ENCODE data around the gene ETS1. TPM values are rescaled to one million over a fixed set of nuclear protein-coding genes. Genes with fewer than 3 reads are reported as not detected.

ETS1 gene
- polyA plus RNA-seq, 4 donors: 5.1 to 31.5 (median 20.9) TPM

DNA sequence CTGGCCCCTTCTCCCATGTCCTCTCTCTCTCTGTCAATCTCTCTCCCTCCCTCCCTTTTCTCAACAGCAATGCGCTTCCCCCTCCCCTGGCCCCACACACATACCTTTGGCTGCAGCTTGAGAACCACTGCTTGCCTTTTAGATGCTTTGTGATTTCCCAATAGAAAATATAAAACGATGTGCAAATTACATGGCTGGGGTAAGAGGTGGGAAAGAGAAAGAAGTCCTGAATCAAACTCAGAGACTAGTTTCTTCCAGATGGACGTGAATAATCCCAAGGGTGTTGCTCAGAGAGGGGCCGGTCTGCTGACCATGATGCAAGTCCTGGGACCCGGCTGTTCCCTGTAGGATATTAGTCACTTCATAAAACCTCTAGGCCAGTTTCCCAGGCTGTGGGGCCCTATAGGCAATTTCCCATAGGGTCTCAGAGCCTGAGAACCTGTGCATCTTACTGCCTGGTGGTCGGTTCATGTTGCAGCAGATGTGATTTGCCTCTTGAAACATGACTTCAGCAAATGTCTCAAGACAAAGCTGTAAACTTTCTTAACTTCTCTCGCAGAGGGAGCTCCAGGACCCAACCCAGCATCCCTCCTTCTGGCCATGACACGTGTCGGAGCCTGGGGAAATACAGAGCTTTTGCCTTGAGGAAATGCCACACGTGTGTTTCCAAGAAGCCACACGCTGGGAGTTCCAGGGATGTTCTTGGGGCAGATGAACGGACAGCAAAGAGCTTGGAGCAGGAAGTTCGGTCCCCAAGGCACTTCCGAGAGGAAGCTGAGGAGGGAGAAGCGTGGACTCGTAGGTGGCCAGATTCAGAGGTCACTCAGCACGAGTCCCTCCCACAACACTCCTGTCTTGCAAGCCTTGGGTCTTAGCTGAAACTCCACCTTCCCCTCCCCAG is 34.5 kb upstream of the ETS1 start:
- Histone ChIP-seq H3K4me1 (ENCODE audit: control insufficient read depth in 3 of 3, insufficient read depth in 2 of 3, low read depth in 1 of 3, low read length in 2 of 3) (no peaks in the 10 kb centered on the region), H3K9me3 (ENCODE audit: control insufficient read depth in 2 of 2, insufficient read depth in 1 of 2, low read depth in 1 of 2, low read length in 1 of 2) (no peaks in the 10 kb centered on the region), H3K4me3 (ENCODE audit: low read depth in 1 of 3, low read length in 3 of 3) (no peak overlapping the region), H3K36me3 (ENCODE audit: control insufficient read depth in 3 of 3, insufficient read depth in 2 of 3, low read depth in 1 of 3, low read length in 3 of 3) (no peaks in the 10 kb centered on the region), H3K27ac (ENCODE audit: low read depth in 1 of 3, low read length in 2 of 3) (no peak overlapping the region), H3K27me3 (ENCODE audit: control insufficient read depth in 3 of 3, insufficient read depth in 3 of 3, low read length in 3 of 3) (peaks cover 0 to 5% (median 0%) of the 10 kb centered on the region in 3 donors)
- WGBS, 3 donors: 78 to 82% (median 79%) methylated on average over 17 of the region's 17 CpGs
- FAIRE-seq (no peak), DNase-seq (no peak)

DNA sequence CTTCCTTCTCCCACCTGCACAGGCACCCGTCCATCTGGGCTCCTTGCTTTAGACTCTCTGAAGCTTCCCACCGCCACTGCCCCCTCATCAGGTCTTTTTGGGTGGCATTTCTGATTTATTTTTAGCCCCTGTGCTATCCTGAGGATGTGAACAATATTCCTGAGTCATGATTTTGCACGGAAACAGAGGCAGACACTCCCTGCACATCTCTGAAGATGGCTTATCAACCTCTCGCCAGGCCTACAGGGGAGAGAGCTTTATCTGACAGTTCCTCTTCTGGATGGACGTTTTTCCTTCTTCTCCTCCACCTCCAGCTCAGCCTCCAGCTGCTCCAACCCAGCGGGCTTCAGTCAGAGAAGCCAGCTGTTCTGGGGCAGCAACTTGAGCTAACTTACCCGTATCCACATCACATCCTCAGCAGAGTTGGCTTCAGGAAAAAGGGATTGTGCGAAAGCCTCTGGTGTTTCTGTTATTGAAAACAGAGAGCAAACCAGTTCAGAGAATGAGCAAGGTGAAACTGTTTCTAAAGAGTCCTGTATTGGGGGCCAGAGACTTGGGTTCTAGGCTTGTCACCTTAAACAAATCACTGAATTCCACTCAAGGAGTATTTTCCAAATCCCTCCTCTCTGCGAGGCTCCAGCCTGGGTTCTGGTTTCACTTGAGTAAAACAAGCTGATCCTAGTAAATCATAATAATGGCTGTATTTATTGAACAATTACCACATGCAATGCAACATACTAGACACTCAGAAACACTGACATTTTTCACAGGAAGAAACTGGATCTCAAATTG is 33.1 kb upstream of the ETS1 start:
- Histone ChIP-seq H3K9me3 (ENCODE audit: control insufficient read depth in 2 of 2, insufficient read depth in 1 of 2, low read depth in 1 of 2, low read length in 1 of 2) (no peaks in the 10 kb centered on the region), H3K4me1 (ENCODE audit: control insufficient read depth in 3 of 3, insufficient read depth in 2 of 3, low read depth in 1 of 3, low read length in 2 of 3) (no peaks in the 10 kb centered on the region), H3K27ac (ENCODE audit: low read depth in 1 of 3, low read length in 2 of 3) (no peak overlapping the region), H3K36me3 (ENCODE audit: control insufficient read depth in 3 of 3, insufficient read depth in 2 of 3, low read depth in 1 of 3, low read length in 3 of 3) (no peaks in the 10 kb centered on the region), H3K4me3 (ENCODE audit: low read depth in 1 of 3, low read length in 3 of 3) (no peak overlapping the region), H3K27me3 (ENCODE audit: control insufficient read depth in 3 of 3, insufficient read depth in 3 of 3, low read length in 3 of 3) (peaks cover 0 to 7% (median 0%) of the 10 kb centered on the region in 3 donors)
- DNase-seq (no peak), FAIRE-seq (no peak)
- WGBS, 3 donors: 62 to 68% (median 66%) methylated on average over 9 of the region's 9 CpGs

DNA sequence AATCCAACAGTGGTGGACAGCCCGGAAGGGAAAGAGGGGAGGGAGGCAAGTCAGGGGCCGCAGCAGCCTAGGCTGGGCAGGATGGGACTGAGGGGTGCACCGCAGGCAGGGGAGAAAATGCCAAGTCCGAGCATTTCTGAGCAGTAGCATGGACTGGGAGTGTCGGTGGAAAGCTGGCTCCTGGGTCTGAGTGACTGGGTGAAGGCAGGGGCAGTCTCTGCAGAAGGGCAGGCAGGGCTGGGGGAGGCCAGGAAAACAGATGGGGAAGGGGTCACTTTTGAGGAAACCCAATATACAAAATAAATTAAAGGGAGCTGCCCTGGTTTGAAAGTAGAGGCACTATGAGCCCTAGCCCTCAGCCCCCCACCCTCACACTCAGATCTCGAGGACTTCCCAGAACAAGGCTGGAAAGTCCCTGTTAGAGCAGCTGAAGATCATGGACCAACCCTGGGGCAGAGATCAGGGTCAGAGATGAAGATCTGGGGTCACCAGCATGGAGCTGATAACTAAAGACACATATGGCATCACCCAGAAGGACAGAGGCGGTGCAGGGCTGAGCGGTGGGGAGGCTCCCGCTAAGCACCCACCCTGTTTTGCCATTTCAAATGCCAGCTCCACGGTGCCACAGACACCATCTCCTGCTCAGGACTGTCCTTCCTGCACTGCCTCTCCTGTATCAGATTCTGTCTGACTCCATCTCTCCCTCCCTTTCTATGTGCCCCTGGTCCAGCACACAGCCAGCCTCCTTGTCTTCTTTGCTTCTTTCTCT is 32.4 kb upstream of the ETS1 start:
- no peak overlapping the region for H3K4me3 ChIP-seq (ENCODE audit: low read depth in 1 of 3, low read length in 3 of 3)
- DNase-seq: no peak
- FAIRE-seq: no peak
- H3K36me3 ChIP-seq (ENCODE audit: control insufficient read depth in 3 of 3, insufficient read depth in 2 of 3, low read depth in 1 of 3, low read length in 3 of 3): no peaks in the 10 kb centered on the region
- H3K4me1 ChIP-seq (ENCODE audit: control insufficient read depth in 3 of 3, insufficient read depth in 2 of 3, low read depth in 1 of 3, low read length in 2 of 3): no peaks in the 10 kb centered on the region
- WGBS, 3 donors: 70 to 76% (median 76%) methylated on average over 10 of the region's 10 CpGs
- no peaks in the 10 kb centered on the region for H3K9me3 ChIP-seq (ENCODE audit: control insufficient read depth in 2 of 2, insufficient read depth in 1 of 2, low read depth in 1 of 2, low read length in 1 of 2)
- H3K27me3 ChIP-seq (ENCODE audit: control insufficient read depth in 3 of 3, insufficient read depth in 3 of 3, low read length in 3 of 3): peaks cover 0 to 8% (median 0%) of the 10 kb centered on the region in 3 donors
- H3K27ac ChIP-seq (ENCODE audit: low read depth in 1 of 3, low read length in 2 of 3): no peak overlapping the region

DNA sequence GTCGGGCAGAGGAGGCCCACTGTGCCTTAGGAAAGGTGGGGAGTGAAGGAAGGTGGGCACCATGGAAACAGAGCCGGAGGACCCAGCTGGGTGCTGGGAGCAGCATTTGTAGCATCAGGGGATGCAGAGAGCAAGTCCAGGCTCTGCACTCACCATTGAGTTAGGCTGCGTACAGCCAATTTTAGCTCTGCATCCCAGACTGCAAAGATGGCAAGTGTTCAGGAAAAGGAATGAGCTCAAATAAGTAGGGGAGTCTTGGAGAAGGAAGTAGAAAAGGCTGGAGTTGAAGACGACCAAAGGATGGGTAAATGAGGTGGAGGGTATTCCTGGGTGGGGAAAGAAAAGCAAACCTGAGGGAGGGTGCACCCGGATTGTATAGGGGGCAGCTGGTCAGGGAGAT is 31.6 kb upstream of the ETS1 start:
- Histone ChIP-seq H3K9me3 (ENCODE audit: control insufficient read depth in 2 of 2, insufficient read depth in 1 of 2, low read depth in 1 of 2, low read length in 1 of 2) (no peaks in the 10 kb centered on the region), H3K4me1 (ENCODE audit: control insufficient read depth in 3 of 3, insufficient read depth in 2 of 3, low read depth in 1 of 3, low read length in 2 of 3) (no peaks in the 10 kb centered on the region), H3K27ac (ENCODE audit: low read depth in 1 of 3, low read length in 2 of 3) (no peak overlapping the region), H3K36me3 (ENCODE audit: control insufficient read depth in 3 of 3, insufficient read depth in 2 of 3, low read depth in 1 of 3, low read length in 3 of 3) (no peaks in the 10 kb centered on the region), H3K4me3 (ENCODE audit: low read depth in 1 of 3, low read length in 3 of 3) (no peak overlapping the region), H3K27me3 (ENCODE audit: control insufficient read depth in 3 of 3, insufficient read depth in 3 of 3, low read length in 3 of 3) (peaks cover 0 to 8% (median 0%) of the 10 kb centered on the region in 3 donors)
- FAIRE-seq: no peak
- no peak for DNase-seq
- WGBS, 3 donors: 86 to 91% (median 89%) methylated on average over 5 of the region's 5 CpGs

DNA sequence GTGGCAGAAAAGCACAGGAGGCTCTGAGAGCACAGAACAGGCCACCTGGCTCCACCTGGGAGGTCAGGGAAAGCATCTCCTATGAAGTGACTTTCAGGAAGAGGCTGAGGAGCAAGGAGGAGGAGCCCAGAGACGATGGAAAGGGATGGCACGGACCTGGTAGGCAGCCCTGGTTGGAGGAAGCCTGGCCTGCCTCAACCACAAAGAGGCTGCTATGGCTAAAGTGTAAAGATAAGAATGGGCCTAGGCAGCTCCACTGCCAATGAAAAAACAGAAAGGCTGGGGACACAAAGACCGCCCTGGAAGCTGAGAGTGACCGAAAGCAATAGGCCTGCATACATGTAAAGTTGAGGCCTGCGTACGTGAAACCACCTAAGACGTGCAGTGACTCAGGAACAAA is 31.2 kb upstream of the ETS1 start:
- FAIRE-seq: no peak

DNA sequence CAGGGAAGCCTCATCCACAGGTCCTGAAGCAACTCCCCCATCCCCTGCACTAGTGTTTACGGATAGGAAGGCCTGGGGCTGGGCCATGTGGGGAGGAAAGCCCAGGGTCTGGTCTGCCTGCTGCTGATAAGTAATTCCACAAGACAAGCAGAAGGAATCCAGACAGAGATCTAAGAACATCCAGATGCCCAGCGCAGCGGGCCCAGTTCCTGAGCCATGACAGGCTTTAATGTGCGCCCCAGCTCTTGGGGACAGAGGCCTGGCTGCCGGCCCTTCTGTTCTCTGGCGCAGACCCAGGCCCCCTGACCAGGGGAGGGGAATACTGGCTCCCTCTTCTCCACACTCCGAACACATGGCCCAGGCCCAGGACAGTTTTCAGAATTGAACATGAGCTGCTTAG is 28.8 kb upstream of the ETS1 start:
- DNase-seq: no peak
- no peak for FAIRE-seq
- no peak overlapping the region for H3K4me3 ChIP-seq (ENCODE audit: low read depth in 1 of 3, low read length in 3 of 3)
- H3K36me3 ChIP-seq (ENCODE audit: control insufficient read depth in 3 of 3, insufficient read depth in 2 of 3, low read depth in 1 of 3, low read length in 3 of 3): no peaks in the 10 kb centered on the region
- peaks cover 0 to 8% (median 0%) of the 10 kb centered on the region in 3 donors for H3K27me3 ChIP-seq (ENCODE audit: control insufficient read depth in 3 of 3, insufficient read depth in 3 of 3, low read length in 3 of 3)
- H3K27ac ChIP-seq (ENCODE audit: low read depth in 1 of 3, low read length in 2 of 3): no peak overlapping the region
- WGBS, 3 donors: 76 to 86% (median 78%) methylated on average over 5 to 7 of the region's 7 CpGs
- H3K9me3 ChIP-seq (ENCODE audit: control insufficient read depth in 2 of 2, insufficient read depth in 1 of 2, low read depth in 1 of 2, low read length in 1 of 2): no peaks in the 10 kb centered on the region
- H3K4me1 ChIP-seq (ENCODE audit: control insufficient read depth in 3 of 3, insufficient read depth in 2 of 3, low read depth in 1 of 3, low read length in 2 of 3): no peaks in the 10 kb centered on the region

More for the DNA sequence above, 31.2 kb upstream of the ETS1 start:
- H3K27me3 ChIP-seq (ENCODE audit: control insufficient read depth in 3 of 3, insufficient read depth in 3 of 3, low read length in 3 of 3): peaks cover 0 to 8% (median 0%) of the 10 kb centered on the region in 3 donors
- no peaks in the 10 kb centered on the region for H3K36me3 ChIP-seq (ENCODE audit: control insufficient read depth in 3 of 3, insufficient read depth in 2 of 3, low read depth in 1 of 3, low read length in 3 of 3)
- no peak overlapping the region for H3K4me3 ChIP-seq (ENCODE audit: low read depth in 1 of 3, low read length in 3 of 3)
- H3K4me1 ChIP-seq (ENCODE audit: control insufficient read depth in 3 of 3, insufficient read depth in 2 of 3, low read depth in 1 of 3, low read length in 2 of 3): no peaks in the 10 kb centered on the region
- 83 to 94% (median 93%) methylated on average over 7 of the region's 7 CpGs for WGBS, 3 donors
- H3K27ac ChIP-seq (ENCODE audit: low read depth in 1 of 3, low read length in 2 of 3): no peak overlapping the region
- no peak for DNase-seq
- H3K9me3 ChIP-seq (ENCODE audit: control insufficient read depth in 2 of 2, insufficient read depth in 1 of 2, low read depth in 1 of 2, low read length in 1 of 2): no peaks in the 10 kb centered on the region

DNA sequence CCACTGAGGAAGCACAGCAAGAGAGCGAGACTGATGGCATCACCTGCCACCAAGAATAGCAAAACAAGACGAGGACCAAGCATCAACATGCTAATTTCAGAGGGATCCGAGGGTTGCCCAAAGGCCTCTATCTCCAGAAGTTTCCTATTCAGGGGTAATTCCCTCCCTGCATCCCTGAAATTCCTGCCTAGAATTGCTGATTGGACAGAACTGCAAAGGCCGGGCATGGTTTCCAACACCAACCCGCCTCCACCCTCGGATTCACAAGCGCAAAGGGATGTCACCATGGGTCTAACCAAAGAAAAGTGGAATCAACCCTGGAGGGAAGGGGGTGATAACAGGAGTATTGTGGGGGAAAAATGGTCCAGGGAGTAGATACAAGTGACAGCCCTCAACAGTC is 28.3 kb upstream of the ETS1 start:
- Histone ChIP-seq H3K4me1 (ENCODE audit: control insufficient read depth in 3 of 3, insufficient read depth in 2 of 3, low read depth in 1 of 3, low read length in 2 of 3) (no peaks in the 10 kb centered on the region), H3K27ac (ENCODE audit: low read depth in 1 of 3, low read length in 2 of 3) (no peak overlapping the region), H3K36me3 (ENCODE audit: control insufficient read depth in 3 of 3, insufficient read depth in 2 of 3, low read depth in 1 of 3, low read length in 3 of 3) (no peaks in the 10 kb centered on the region), H3K4me3 (ENCODE audit: low read depth in 1 of 3, low read length in 3 of 3) (no peak overlapping the region), H3K27me3 (ENCODE audit: control insufficient read depth in 3 of 3, insufficient read depth in 3 of 3, low read length in 3 of 3) (peaks cover 0 to 8% (median 0%) of the 10 kb centered on the region in 3 donors), H3K9me3 (ENCODE audit: control insufficient read depth in 2 of 2, insufficient read depth in 1 of 2, low read depth in 1 of 2, low read length in 1 of 2) (no peaks in the 10 kb centered on the region)
- FAIRE-seq (no peak), DNase-seq (no peak)
- 88 to 96% (median 93%) methylated on average over 7 of the region's 7 CpGs for WGBS, 3 donors

DNA sequence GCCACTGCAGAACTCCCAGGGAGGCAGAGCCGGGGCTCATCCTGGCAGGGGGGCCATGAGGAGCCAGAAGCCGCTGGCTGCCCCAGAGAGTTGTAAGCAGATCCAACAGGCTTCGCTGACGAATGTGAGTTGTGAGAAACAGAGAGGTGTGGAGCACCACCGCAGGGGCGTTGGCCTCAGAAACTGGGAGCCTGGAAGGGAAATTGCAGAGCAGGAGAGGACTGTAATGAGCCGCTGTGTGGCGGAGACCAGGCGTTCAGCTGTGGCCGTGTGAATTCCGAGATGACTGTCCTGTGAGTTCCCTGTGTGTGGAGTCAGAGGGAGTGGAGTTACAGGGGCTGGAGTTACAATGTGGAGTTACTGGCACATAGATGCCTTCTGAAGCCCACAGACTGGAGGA is 27.7 kb upstream of the ETS1 start:
- Histone ChIP-seq H3K27ac (ENCODE audit: low read depth in 1 of 3, low read length in 2 of 3) (no peak overlapping the region), H3K9me3 (ENCODE audit: control insufficient read depth in 2 of 2, insufficient read depth in 1 of 2, low read depth in 1 of 2, low read length in 1 of 2) (no peaks in the 10 kb centered on the region), H3K4me3 (ENCODE audit: low read depth in 1 of 3, low read length in 3 of 3) (no peak overlapping the region), H3K36me3 (ENCODE audit: control insufficient read depth in 3 of 3, insufficient read depth in 2 of 3, low read depth in 1 of 3, low read length in 3 of 3) (no peaks in the 10 kb centered on the region), H3K4me1 (ENCODE audit: control insufficient read depth in 3 of 3, insufficient read depth in 2 of 3, low read depth in 1 of 3, low read length in 2 of 3) (no peaks in the 10 kb centered on the region), H3K27me3 (ENCODE audit: control insufficient read depth in 3 of 3, insufficient read depth in 3 of 3, low read length in 3 of 3) (peaks cover 0 to 8% (median 0%) of the 10 kb centered on the region in 3 donors)
- FAIRE-seq (no peak), DNase-seq (no peak)
- 61 to 80% (median 77%) methylated on average over 11 of the region's 11 CpGs for WGBS, 3 donors

Data from small intestine (tissue), 7 donors.